NB4 (cell line): ENCODE measurements around the gene YAP1.

Experiments
- DNase-seq: peaks from one replicate; pipeline ENCODE4 v3.0.0; 2010; ENCODE audit warnings: low read depth
- H3K4me3 ChIP-seq: one replicate; pipeline ENCODE4 v1.5.1; 2011; ENCODE audit warnings: mild to moderate bottlenecking, low read depth, low read length, moderate library complexity
- CTCF ChIP-seq: IDR thresholded peaks from one replicate; pipeline ENCODE4 v1.5.1; 2012; ENCODE audit warnings: low read depth, low read length
- MYC ChIP-seq: IDR thresholded peaks from 2 replicates; pipeline ENCODE4 v1.6.1; 2011; ENCODE audit warnings: low read depth, low read length
- POLR2A ChIP-seq: IDR thresholded peaks from 2 replicates; pipeline ENCODE4 v1.6.1; 2011; ENCODE audit warnings: mild to moderate bottlenecking; ENCODE audit not compliant: insufficient read length; ENCODE audit errors: extremely low read depth
- TF ChIP-seq, protein P1 (sequence below): IDR thresholded peaks from 2 replicates; pipeline ENCODE4 v1.6.1; 2011; ENCODE audit warnings: low read depth, low read length

The YAP1 gene

GRCh38 chr11:102223859-102224258 is 113.6 kb downstream of the YAP1 start:
- no peak overlapping the region for H3K4me3 ChIP-seq
- TF ChIP-seq, protein P1, sequence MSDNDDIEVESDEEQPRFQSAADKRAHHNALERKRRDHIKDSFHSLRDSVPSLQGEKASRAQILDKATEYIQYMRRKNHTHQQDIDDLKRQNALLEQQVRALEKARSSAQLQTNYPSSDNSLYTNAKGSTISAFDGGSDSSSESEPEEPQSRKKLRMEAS = no peak
- TF ChIP-seq MYC (no peak), POLR2A (no peak), CTCF (no peak)
- DNase-seq = no peak

DNA sequence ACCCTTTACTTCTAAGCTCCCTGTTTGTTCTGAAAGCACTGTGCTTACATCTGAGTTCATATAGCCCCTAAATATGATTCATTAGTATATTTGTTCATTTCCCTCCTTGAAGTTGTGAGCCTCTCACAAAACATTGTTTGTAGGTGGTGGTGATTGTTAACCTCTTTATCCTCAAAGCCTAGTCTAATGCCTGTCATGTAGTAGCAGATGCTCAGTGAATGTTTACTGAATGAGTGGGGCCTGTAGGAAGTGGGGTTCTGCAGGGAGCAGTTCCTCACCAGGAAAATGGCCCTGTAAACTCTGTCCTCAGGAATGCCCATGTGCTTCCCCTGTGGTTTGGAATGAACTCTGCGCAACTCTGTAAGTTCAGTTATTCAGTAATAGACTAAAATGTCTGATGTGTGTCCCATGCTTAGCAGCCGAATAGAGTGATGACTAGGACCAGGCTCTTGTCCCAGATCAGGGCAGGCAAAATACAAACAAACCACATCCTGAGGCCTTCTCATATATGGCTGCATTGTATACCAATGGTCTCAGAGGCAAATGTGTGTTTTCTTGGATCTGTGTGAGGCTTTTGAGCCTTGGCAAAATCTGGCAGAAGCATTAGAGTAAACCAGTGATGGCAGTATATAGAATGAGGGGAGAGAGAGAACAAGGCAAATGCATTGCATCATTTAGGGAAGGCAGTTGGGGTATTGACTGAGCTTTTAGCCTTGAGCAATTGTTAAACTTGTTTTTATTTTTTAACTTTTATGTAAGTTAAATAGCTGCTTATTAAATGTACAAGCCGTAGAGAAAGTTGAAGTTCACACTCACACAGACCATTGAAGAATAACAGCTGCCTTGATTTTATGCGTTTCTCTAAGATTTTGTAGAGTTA is 115.7 kb downstream of the YAP1 start:
- no peak overlapping the region for H3K4me3 ChIP-seq
- no peak for DNase-seq
- TF ChIP-seq, protein P1 = no peak
- TF ChIP-seq CTCF (no peak), POLR2A (no peak), MYC (no peak)

DNA sequence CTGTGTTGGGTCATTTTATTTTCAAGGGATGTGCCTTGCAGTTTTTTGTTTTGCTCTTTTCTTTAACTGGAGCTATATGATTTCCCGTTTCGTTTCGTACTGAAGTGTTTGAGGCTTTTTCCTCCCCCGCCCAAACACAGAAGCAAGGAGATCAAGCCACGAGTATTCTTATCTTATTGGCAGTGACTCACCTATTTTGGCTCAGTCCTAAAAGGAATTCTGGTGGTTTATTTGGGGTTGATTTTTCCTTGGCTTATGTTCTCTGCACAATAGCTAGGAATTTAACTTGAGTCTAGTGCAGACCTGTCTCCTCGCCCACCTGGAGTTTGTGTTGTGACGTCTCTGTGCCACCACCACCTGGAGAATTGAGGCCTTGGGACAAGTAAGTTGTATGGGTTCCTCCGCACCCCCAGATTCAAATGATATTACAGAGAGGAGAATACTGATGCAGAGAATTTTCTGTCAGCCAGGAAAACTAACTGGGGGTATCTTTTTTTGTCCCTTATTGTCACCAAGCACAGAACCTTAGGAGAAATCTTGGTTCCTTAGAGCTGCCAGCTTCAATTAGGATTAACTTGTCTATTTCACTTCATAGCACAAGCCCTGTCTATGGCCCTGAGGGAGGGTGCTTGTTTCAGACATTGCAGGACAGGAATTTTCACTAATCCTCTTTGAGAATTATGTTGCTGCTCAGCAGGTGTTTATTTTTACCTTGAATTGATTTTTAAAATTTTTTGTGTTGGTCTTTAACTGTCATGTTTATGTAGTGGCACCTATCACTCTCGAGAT is 116.6 kb downstream of the YAP1 start:
- TF ChIP-seq, protein P1 = no peak
- TF ChIP-seq POLR2A (no peak), MYC (no peak), CTCF (no peak)
- DNase-seq = no peak
- no peak overlapping the region for H3K4me3 ChIP-seq

GRCh38 chr11:102229510-102230123 is 119.4 kb downstream of the YAP1 start:
- no peak for TF ChIP-seq CTCF
- TF ChIP-seq, protein P1 = no peak
- TF ChIP-seq POLR2A = no peak
- TF ChIP-seq MYC = no peak
- DNase-seq = no peak
- H3K4me3 ChIP-seq = no peak overlapping the region

DNA sequence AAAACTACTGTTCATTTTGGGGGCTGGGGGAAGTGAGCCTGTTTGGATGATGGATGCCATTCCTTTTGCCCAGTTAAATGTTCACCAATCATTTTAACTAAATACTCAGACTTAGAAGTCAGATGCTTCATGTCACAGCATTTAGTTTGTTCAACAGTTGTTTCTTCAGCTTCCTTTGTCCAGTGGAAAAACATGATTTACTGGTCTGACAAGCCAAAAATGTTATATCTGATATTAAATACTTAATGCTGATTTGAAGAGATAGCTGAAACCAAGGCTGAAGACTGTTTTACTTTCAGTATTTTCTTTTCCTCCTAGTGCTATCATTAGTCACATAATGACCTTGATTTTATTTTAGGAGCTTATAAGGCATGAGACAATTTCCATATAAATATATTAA is 119.9 kb downstream of the YAP1 start:
- DNase-seq = no peak
- no peak overlapping the region for H3K4me3 ChIP-seq
- TF ChIP-seq CTCF (no peak), POLR2A (no peak), MYC (no peak)
- TF ChIP-seq, protein P1 = no peak
